HEK293 (cell line): ENCODE results near the gene SYNGR3.
A peak's percentile ranks its signal among the peaks of the same experiment; 100 is the strongest.

Experiments used
- CTCF ChIA-PET: fragments of 350-600 bp; formaldehyde crosslinking; extraction: SDS; loops from one replicate; lab custom pipeline; 2021; ENCODE audit warnings: antibody characterized with exemption; lab: Yijun Ruan, JAX
- POLR2A ChIA-PET: fragments of 300-600 bp; formaldehyde crosslinking; extraction: SDS; loops from one replicate; lab custom pipeline; 2020; ENCODE audit warnings: antibody characterized with exemption, inconsistent platforms; lab: Yijun Ruan, JAX
- H3K27ac ChIP-seq: fragments of 200-500 bp; sonication (Bioruptor generic); 2 replicates; pipeline ENCODE4 v1.5.1; 2014; ENCODE audit warnings: low read depth, low read length, control low read depth, inconsistent platforms; ENCODE audit errors: extremely low read depth
- H3K36me3 ChIP-seq, 2 experiments: fragments of 200-500 bp in 1 of 2; sonication (Bioruptor generic) in 1 of 2; 1 replicate in 1 of 2; 2 replicates in 1 of 2; pipeline ENCODE4 v1.5.1; 2014 to 2017; ENCODE audit warnings: inconsistent platforms in 2 of 2, low read length in 2 of 2; ENCODE audit not compliant: control insufficient read depth in 2 of 2, insufficient read depth in 1 of 2
- H3K4me1 ChIP-seq: fragments of 200-500 bp; sonication (Bioruptor generic); 2 replicates; pipeline ENCODE4 v1.5.1; 2014; ENCODE audit warnings: mild to moderate bottlenecking, low read length, inconsistent platforms; ENCODE audit not compliant: control insufficient read depth, insufficient read depth
- H3K4me3 ChIP-seq: 2 replicates; pipeline ENCODE4 v1.5.1; 2011; ENCODE audit warnings: low read depth, mild to moderate bottlenecking, control low read depth, low read length, moderate library complexity
- H3K9me3 ChIP-seq: fragments of 200-500 bp; sonication (Bioruptor generic); 2 replicates; pipeline ENCODE4 v1.5.1; 2014; ENCODE audit warnings: low read depth, low read length, inconsistent platforms; ENCODE audit not compliant: control insufficient read depth, insufficient read depth
- EGR2 ChIP-seq: fragments of 450-650 bp; formaldehyde crosslinking; IDR thresholded peaks from 2 replicates; pipeline ENCODE4 v1.5.1; 2016; ENCODE audit warnings: low read depth, missing biosample characterization, missing genetic modification characterization
- HOXD13 ChIP-seq: sonication (generic); formaldehyde crosslinking; IDR thresholded peaks from 2 replicates; pipeline ENCODE4 v1.8.0; 2022; ENCODE audit warnings: missing genetic modification reagents, borderline replicate concordance
- KLF1 ChIP-seq: fragments of 450-650 bp; formaldehyde crosslinking; IDR thresholded peaks from 2 replicates; pipeline ENCODE4 v1.5.1; 2016; ENCODE audit warnings: missing biosample characterization, missing genetic modification characterization
- KLF10 ChIP-seq: fragments of 450-650 bp; IDR thresholded peaks from 2 replicates; pipeline ENCODE4 v1.5.1; 2018; ENCODE audit warnings: missing biosample characterization, mild to moderate bottlenecking, missing genetic modification characterization
- KLF7 ChIP-seq: fragments of 450-650 bp; formaldehyde crosslinking; IDR thresholded peaks from 2 replicates; pipeline ENCODE4 v1.5.1; 2016; ENCODE audit warnings: missing biosample characterization, missing genetic modification characterization, borderline replicate concordance
- KLF8 ChIP-seq: fragments of 450-650 bp; formaldehyde crosslinking; IDR thresholded peaks from 2 replicates; pipeline ENCODE4 v1.5.1; 2016; ENCODE audit warnings: missing biosample characterization, missing genetic modification characterization
- MZF1 ChIP-seq: fragments of 450-650 bp; formaldehyde crosslinking; IDR thresholded peaks from 2 replicates; pipeline ENCODE4 v1.5.1; 2017; ENCODE audit warnings: missing biosample characterization, missing genetic modification characterization, borderline replicate concordance
- TCF7L2 ChIP-seq: IDR thresholded peaks from 2 replicates; pipeline ENCODE4 v1.6.1; 2011; ENCODE audit warnings: low read depth, mild to moderate bottlenecking, inconsistent platforms, low read length, moderate library complexity, borderline replicate concordance
- TRIM28 ChIP-seq: IDR thresholded peaks from 2 replicates; pipeline ENCODE4 v1.6.1; 2011; ENCODE audit warnings: low read length, control low read depth, borderline replicate concordance
- WT1 ChIP-seq: fragments of 450-650 bp; formaldehyde crosslinking; IDR thresholded peaks from 2 replicates; pipeline ENCODE4 v1.5.1; 2016; ENCODE audit warnings: missing biosample characterization, missing genetic modification characterization
- ZBTB1 ChIP-seq: fragments of 450-650 bp; formaldehyde crosslinking; IDR thresholded peaks from 2 replicates; pipeline ENCODE4 v1.5.1; 2016; ENCODE audit warnings: missing biosample characterization, missing genetic modification characterization
- ZFHX2 ChIP-seq: fragments of 450-650 bp; formaldehyde crosslinking; conservative IDR thresholded peaks from 2 replicates; pipeline ENCODE4 v1.5.1; 2016; ENCODE audit warnings: missing biosample characterization, missing genetic modification characterization
- ZFP37 ChIP-seq: fragments of 450-650 bp; formaldehyde crosslinking; IDR thresholded peaks from 2 replicates; pipeline ENCODE4 v1.5.1; 2016; ENCODE audit warnings: missing biosample characterization, missing genetic modification characterization
- ZNF112 ChIP-seq: fragments of 450-650 bp; formaldehyde crosslinking; IDR thresholded peaks from 2 replicates; pipeline ENCODE4 v1.5.0; 2017; ENCODE audit warnings: missing biosample characterization, missing genetic modification characterization
- ZNF19 ChIP-seq: fragments of 450-650 bp; formaldehyde crosslinking; IDR thresholded peaks from 2 replicates; pipeline ENCODE4; 2016; ENCODE audit warnings: missing biosample characterization, missing genetic modification characterization, low read depth
- ZNF302 ChIP-seq: fragments of 450-650 bp; formaldehyde crosslinking; IDR thresholded peaks from 2 replicates; pipeline ENCODE4 v1.5.1; 2016; ENCODE audit warnings: missing biosample characterization, missing genetic modification characterization, low read depth
- ZNF324 ChIP-seq: fragments of 450-650 bp; formaldehyde crosslinking; IDR thresholded peaks from 2 replicates; pipeline ENCODE4 v1.5.1; 2016; ENCODE audit warnings: missing biosample characterization, missing genetic modification characterization
- ZNF341 ChIP-seq: fragments of 450-650 bp; formaldehyde crosslinking; IDR thresholded peaks from 2 replicates; pipeline ENCODE4; 2016; ENCODE audit warnings: low read depth, missing biosample characterization, missing genetic modification characterization
- ZNF354C ChIP-seq: fragments of 450-650 bp; formaldehyde crosslinking; IDR thresholded peaks from 2 replicates; pipeline ENCODE4 v1.5.1; 2016; ENCODE audit warnings: missing biosample characterization, missing genetic modification characterization, low read depth, borderline replicate concordance
- ZNF596 ChIP-seq: fragments of 450-650 bp; IDR thresholded peaks from 2 replicates; pipeline ENCODE4 v1.5.0; 2018; ENCODE audit warnings: missing biosample characterization, mild to moderate bottlenecking, missing genetic modification characterization, moderate library complexity
- ZNF658 ChIP-seq: fragments of 450-650 bp; formaldehyde crosslinking; IDR thresholded peaks from 2 replicates; pipeline ENCODE4; 2016; ENCODE audit warnings: missing biosample characterization, missing genetic modification characterization
- ZNF777 ChIP-seq: fragments of 450-650 bp; formaldehyde crosslinking; IDR thresholded peaks from 2 replicates; pipeline ENCODE4 v1.5.1; 2017; ENCODE audit warnings: missing biosample characterization, missing genetic modification characterization, borderline replicate concordance
- ZNF785 ChIP-seq: fragments of 450-650 bp; formaldehyde crosslinking; IDR thresholded peaks from 2 replicates; pipeline ENCODE4 v1.5.1; 2016; ENCODE audit warnings: missing biosample characterization, missing genetic modification characterization
- ZSCAN23 ChIP-seq: fragments of 450-650 bp; formaldehyde crosslinking; IDR thresholded peaks from 2 replicates; pipeline ENCODE4 v1.5.1; 2016; ENCODE audit warnings: missing biosample characterization, missing genetic modification characterization
- TF ChIP-seq, protein P1 (sequence below): fragments of 450-650 bp; IDR thresholded peaks from 2 replicates; pipeline ENCODE4 v1.5.1; 2018; ENCODE audit warnings: missing biosample characterization, mild to moderate bottlenecking, missing genetic modification characterization
- TF ChIP-seq, protein P2 (sequence below): fragments of 450-650 bp; formaldehyde crosslinking; IDR thresholded peaks from 2 replicates; pipeline ENCODE4 v1.5.1; 2016; ENCODE audit warnings: missing biosample characterization, missing genetic modification characterization, low read depth
- TF ChIP-seq, protein P3 (sequence below): fragments of 450-650 bp; formaldehyde crosslinking; IDR thresholded peaks from 2 replicates; pipeline ENCODE4 v1.5.1; 2016; ENCODE audit warnings: missing biosample characterization, missing genetic modification characterization

The SYNGR3 gene

DNA sequence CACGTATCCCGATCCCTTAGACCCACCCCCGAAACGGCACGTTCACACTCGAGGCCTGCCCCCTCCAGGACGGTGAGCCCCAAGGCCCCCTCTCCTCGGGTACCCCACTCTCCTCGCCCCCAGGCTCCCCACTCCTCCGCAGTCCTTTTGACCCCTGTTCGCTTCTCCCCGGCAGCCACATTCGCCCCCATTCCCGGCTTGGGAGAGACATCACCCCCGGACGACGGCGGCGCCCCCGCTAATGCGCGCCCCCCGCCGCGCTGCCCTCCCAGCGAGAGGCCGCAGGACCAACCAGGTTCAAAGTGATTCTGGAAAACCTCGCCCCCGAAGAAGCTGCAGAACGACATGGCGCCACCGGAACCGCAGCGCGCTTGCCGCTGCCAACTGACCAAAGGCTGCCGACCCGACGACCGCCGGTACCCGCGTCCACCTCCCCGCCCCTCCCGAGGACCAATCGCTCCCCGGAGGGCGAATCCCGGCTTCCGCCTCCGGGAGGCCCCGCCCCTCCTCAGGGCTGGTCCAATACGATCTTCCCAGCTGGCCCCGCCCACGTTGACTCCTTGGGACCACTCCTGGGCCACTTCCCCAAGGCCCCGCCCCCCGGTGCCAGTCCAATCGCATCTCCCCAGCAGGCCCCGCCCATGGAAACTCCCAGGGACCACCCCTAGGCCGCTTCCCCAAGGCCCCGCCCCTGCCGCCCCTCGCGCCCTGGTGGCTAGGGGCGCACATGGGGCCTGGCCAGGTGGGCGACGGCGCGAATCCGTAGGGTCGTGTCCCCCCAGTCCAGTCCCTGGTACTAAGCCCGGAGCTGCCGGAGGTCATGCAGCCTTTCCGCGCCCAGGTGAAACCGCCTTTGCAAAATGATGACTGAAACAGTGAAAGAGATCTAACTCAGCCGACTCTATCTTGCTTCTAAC lies 46.7 kb upstream of the SYNGR3 start, which contains the start of gene MSRB1 (continued):
- TF ChIP-seq ZSCAN23, result 0 out of 2 replicates have a peak, but pooled peaks have one; percentile 28
- peak; percentile 86; the same call in 1 of the 2 replicates for TF ChIP-seq ZNF324
- peak; percentile 83 for TF ChIP-seq ZNF341 (tag by site-specific recombination)
- TF ChIP-seq ZNF658 (tag by site-specific recombination), result no peak
- no peak for TF ChIP-seq ZNF112 (tag by site-specific recombination)
- TF ChIP-seq ZFHX2 (tag by site-specific recombination), result peak; percentile 87
- no peak for TF ChIP-seq TRIM28
- TF ChIP-seq KLF8 (tag by site-specific recombination), result peak; percentile 75
- no peak for TF ChIP-seq MZF1
- peak; percentile 99 for TF ChIP-seq KLF10 (tag by site-specific recombination)
- TF ChIP-seq, protein P1, sequence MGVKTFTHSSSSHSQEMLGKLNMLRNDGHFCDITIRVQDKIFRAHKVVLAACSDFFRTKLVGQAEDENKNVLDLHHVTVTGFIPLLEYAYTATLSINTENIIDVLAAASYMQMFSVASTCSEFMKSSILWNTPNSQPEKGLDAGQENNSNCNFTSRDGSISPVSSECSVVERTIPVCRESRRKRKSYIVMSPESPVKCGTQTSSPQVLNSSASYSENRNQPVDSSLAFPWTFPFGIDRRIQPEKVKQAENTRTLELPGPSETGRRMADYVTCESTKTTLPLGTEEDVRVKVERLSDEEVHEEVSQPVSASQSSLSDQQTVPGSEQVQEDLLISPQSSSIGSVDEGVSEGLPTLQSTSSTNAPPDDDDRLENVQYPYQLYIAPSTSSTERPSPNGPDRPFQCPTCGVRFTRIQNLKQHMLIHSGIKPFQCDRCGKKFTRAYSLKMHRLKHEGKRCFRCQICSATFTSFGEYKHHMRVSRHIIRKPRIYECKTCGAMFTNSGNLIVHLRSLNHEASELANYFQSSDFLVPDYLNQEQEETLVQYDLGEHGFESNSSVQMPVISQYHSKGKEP (tag by site-specific recombination), result no peak
- peak; percentile 64 for TF ChIP-seq EGR2
- no peak for TF ChIP-seq ZNF302 (tag by site-specific recombination)
- TF ChIP-seq, protein P2, sequence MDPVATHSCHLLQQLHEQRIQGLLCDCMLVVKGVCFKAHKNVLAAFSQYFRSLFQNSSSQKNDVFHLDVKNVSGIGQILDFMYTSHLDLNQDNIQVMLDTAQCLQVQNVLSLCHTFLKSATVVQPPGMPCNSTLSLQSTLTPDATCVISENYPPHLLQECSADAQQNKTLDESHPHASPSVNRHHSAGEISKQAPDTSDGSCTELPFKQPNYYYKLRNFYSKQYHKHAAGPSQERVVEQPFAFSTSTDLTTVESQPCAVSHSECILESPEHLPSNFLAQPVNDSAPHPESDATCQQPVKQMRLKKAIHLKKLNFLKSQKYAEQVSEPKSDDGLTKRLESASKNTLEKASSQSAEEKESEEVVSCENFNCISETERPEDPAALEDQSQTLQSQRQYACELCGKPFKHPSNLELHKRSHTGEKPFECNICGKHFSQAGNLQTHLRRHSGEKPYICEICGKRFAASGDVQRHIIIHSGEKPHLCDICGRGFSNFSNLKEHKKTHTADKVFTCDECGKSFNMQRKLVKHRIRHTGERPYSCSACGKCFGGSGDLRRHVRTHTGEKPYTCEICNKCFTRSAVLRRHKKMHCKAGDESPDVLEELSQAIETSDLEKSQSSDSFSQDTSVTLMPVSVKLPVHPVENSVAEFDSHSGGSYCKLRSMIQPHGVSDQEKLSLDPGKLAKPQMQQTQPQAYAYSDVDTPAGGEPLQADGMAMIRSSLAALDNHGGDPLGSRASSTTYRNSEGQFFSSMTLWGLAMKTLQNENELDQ, result no peak
- no peak; the same call in 1 of the 2 replicates for TF ChIP-seq TCF7L2
- no peak for TF ChIP-seq ZNF785 (tag by site-specific recombination)
- no peak for TF ChIP-seq HOXD13 (CRISPR knock-in tag)
- TF ChIP-seq KLF1 (tag by site-specific recombination), result peak; percentile 31
- no peak for TF ChIP-seq ZNF354C (tag by site-specific recombination)
- TF ChIP-seq ZBTB1 (tag by site-specific recombination), result no peak
- no peak for TF ChIP-seq ZNF596 (tag by site-specific recombination)
- no peak for TF ChIP-seq ZNF19 (tag by site-specific recombination)

DNA sequence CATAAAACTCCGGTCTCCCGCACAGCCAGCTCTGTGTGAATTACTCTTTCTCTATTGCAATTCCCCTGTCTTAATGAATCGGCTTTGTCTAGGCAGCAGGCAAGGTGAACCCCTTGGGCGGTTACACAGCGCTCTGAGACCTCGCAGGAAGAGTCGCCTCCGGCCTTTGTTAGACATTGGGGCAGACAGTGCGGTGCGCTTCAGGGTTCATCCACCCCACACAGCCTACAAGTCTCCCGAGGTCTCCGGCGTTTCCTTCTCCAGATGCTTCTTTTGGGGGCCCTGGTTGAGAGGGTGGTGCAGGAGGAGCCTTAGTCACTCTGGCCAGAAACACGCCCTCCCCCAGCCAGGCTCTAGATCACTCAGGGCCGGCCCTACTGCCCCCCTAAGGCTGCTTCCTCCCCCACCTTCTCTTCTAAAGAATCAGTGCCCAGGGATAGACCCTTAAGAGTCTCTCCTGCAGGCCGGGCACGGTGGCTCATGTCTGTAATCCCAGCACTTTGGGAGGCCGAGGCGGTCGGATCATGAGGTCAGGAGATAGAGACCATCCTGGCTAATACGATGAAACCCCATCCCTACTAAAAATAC lies 45.1 kb upstream of the SYNGR3 start:
- POLR2A ChIA-PET, result interaction anchor here (0.6 to 1.1 kb wide), 2 partner anchors 20 kb away, joined by 3 to 8 read pairs; partner anchors contain the start of gene RPS2
- TF ChIP-seq KLF7 (no peak), ZFP37 (tag by site-specific recombination) (no peak), KLF1 (tag by site-specific recombination) (no peak), WT1 (tag by site-specific recombination) (no peak), ZNF777 (tag by site-specific recombination) (no peak)
- TF ChIP-seq, protein P3, sequence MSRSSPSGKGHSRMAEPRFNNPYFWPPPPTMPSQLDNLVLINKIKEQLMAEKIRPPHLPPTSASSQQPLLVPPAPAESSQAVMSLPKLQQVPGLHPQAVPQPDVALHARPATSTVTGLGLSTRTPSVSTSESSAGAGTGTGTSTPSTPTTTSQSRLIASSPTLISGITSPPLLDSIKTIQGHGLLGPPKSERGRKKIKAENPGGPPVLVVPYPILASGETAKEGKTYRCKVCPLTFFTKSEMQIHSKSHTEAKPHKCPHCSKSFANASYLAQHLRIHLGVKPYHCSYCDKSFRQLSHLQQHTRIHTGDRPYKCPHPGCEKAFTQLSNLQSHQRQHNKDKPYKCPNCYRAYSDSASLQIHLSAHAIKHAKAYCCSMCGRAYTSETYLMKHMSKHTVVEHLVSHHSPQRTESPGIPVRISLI (tag by site-specific recombination), result no peak

More for the DNA sequence above, 45.1 kb upstream of the SYNGR3 start:
- H3K9me3 ChIP-seq, result no peaks in the 10 kb centered on the region
- no peak overlapping the region for H3K4me3 ChIP-seq
- no peak overlapping the region for H3K27ac ChIP-seq
- CTCF ChIA-PET, result interaction anchor here (0.6 to 1.5 kb wide), 4 partner anchors 9 to 77 kb away, joined by 3 to 5 read pairs (median 4); no protein-coding TSS in a partner anchor
- H3K36me3 ChIP-seq, result peaks cover 0 to 14% of the 10 kb centered on the region in 2 experiments; a peak in 1 of 3 replicates
- H3K4me1 ChIP-seq, result no peaks in the 10 kb centered on the region
